ENCODE measurements around the gene CCL14.
"Not testable (repeated sequence)": the region's sequence is repeated elsewhere in the genome, so short reads cannot be mapped to it uniquely, and the experiment has no call there.

CCL14 gene

GRCh38 chr17:35984140-35984539, 2.4 kb downstream of the CCL14 start:
- DNase-seq: no peak

DNA sequence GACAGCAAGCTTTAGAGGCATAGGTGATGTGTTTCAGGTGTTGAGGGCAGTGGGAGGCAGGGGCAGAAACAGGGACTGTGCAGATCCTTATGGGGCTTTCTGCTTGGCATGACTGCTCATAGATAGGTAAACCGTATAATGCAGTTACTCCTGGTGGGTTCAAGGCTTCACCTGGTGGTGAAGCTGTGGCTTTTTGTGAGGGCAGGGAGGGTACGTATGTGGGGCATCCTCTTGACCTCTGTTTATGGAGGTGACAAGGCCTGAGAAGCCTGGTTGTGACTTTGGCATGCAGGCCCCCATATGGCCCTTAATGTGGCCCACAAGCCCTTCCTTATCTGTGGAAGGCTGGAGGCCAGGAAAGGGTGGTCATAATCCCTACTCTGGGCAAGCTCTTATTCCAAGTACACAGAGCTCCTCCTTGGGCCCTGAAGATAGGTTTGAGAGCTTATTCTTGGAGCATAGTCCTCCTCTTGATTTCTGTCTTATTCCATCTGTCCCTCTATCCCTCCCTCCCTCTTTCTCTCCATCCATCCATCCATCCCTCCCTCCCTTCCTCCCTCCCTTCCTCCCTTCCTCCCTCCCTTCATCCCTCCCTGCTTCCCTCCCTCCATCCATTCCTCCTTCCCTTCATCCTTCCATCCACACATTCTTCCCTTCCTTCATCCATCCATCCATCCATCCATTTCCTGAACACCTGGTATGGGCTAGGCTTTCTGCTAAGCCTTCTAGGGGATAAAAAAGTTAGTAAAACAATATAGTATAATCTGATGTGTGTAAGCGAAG, 3.9 kb downstream of the CCL14 start:
- DNase-seq: no peak

DNA sequence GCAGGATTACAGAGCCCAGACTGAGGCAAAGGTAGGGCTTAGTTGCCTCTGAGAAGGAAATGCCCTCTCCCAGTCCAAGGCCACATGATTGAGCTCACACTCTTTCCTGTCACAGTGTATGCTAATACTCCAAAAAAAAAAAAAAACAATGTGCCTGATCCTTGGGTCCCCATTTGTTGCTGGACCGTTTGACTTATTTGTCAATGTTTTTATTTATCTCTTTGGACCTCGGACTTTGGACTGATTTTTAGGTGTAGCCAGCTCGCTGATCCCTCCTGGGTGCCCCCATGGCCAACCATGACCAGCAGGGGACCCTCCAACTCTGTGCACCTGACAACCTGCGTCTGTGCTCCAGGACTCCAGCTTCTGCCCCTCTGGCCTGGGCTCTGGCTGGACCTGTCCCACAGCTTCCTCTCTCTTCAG, 4.6 kb downstream of the CCL14 start:
- no peak for DNase-seq

GRCh38 chr17:35981246-35981645, 5.3 kb downstream of the CCL14 start, which contains the start of gene CCL16:
Gene CCL16, minus strand, starts transcription at chr17:35981497. Its CDS starts 77 bp downstream, at chr17:35981420.
- no peak for DNase-seq

- DNase-seq: no peak
These were observed 8.2 kb downstream of the CCL14 start for GRCh38 chr17:35978346-35978745.

DNA sequence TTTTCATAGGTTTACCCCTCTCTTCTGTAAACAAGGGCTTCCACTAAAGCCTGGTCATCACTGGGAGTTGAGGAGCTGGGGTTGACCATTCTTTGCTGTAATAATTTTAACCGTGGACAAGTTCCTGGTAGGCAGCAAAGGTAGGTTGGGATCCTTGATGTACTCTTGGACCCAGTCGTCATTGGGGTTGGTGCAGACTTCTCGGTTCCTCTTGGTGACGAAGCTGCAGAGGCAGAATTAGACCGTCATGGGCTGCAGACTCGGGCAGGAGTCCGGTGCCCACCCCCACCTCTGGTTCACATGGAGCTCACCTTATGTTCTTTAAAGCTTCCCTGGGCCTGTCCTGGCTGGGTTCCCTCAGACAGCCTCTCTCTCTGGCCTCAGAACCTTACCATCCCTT, 9.0 kb downstream of the CCL14 start:
- DNase-seq: no peak

GRCh38 chr17:35973333-35974260, 12.9 kb downstream of the CCL14 start:
- no peak for DNase-seq

GRCh38 chr17:35972945-35973332, 13.6 kb downstream of the CCL14 start:
- DNase-seq: no peak

DNA sequence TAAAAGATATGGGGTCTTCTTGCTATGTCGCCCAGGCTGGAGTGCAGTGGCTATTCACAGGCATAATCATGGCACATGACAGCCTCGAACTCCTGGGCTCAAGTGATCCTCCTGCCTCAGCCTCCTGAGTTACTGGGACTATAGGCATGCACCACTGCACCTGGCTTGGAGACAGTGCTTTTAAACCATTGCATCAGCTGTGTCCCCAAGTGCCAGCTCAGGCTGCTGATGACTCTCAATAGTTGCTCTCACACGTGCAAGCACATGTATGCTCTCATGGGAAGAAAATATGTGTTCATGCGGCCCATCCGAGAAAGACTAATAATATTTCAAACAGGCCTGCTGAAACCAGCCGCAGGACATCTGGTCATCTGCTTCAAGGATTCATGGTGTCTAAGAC, 14.0 kb downstream of the CCL14 start:
- DNase-seq: no peak

DNA sequence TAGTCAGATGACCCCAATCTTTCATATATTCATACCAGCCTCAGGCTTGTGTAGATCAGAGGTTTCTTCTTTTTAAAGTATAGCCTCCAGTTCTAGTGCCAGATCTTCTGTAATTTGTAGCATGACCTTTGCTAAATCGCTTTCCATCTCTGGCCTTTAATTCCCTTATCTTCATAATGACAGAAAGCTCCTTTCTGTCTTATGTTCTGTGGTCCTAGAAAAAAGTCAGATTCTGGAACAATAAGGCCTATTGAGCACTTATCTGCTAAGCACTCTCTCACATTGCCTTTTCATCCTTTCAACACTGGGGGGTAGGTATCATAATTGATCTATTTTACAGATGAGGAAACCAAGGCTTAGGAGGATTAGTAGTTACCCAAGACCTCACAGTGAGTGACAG, 14.5 kb downstream of the CCL14 start:
- no peak for DNase-seq

DNA sequence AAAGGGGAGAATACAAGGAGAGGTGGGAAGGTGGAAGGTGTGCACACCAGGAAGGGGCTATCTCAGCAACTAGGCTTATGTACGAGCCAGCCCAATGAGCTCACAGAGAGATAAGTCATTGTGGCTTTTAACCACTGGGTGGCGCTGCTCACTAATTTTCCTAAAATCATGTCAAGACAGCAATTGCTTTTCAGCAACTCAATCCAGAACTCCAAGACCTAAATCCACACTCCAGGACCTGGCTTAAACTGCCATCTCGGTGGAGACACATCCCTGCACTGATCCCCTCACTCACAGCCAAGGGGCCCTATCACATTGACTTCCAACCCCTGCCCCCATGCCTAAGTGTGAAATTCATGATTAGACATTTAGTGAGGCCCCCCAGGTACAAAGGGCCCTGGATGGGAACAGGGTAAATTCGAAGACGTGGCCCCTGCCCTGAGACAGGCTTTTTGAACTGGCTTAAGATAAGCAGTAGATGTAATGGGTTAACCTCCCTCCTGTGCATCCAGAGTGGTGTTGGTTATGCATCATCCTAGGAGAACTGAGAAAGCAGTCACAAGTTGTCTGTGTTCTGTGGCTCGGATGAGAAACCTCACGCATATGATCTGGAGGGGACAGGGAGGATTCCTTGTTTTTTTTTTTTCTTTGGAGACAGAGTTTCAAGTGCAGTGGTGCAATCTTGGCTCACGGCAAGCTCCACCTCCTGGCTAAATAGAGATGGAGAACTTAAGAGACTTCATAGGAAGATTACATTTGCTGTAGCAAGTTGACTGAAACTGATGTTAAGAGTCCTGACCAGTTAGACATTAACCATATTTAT, 16.8 kb downstream of the CCL14 start:
- no peak for DNase-seq

- no peak for DNase-seq
These were observed 17.9 kb downstream of the CCL14 start for GRCh38 chr17:35968520-35969054.

GRCh38 chr17:35965272-35965671, 21.3 kb downstream of the CCL14 start:
- no peak for DNase-seq

DNA sequence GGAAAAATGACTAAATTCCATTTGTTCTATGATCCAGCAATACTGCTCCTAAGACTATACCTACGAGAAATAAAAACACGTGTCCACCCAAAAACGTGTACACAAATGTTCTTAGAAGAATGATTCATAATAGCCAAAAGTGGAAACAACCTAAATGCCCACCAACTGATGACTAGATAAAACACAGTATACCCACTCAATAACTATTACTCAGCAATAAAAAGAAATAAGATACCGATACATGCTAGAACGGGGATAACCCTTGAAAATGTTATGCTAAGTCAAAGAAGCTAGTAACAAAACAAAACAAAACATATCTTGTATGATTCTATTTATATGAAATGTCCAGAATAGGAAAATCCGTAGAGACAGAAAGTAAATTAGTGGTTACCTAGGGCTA, 22.9 kb downstream of the CCL14 start:
- no peak for DNase-seq

- DNase-seq: no peak
These were observed 32.8 kb downstream of the CCL14 start for GRCh38 chr17:35953720-35954119.

- no peak for DNase-seq
These were observed 37.1 kb downstream of the CCL14 start for GRCh38 chr17:35949401-35949800.

GRCh38 chr17:35948092-35948491, 38.4 kb downstream of the CCL14 start:
- no peak for DNase-seq

DNA sequence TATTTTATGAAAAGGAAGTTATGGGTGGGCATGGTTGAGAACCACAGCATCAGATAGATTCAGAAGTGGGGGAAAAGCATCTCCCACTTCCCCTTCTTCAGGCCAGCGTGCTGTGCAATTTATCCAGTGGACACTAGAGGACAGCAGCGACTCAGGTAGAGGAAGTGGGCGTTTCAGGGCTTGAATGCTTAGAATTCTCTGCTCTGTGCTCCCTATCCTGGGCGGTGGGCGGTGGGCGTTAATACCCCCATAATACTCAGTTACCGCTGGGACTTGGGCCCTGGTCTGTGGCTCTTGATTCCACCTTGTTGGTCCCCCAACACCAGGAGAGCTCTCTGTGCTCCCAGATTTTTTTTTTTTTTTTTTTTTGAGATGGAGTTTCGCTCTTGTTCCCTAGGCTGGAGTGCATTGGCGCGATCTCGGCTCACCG, 39.4 kb downstream of the CCL14 start:
- DNase-seq: no peak

- no peak for DNase-seq
These were observed 42.4 kb downstream of the CCL14 start for GRCh38 chr17:35944151-35944550.

DNA sequence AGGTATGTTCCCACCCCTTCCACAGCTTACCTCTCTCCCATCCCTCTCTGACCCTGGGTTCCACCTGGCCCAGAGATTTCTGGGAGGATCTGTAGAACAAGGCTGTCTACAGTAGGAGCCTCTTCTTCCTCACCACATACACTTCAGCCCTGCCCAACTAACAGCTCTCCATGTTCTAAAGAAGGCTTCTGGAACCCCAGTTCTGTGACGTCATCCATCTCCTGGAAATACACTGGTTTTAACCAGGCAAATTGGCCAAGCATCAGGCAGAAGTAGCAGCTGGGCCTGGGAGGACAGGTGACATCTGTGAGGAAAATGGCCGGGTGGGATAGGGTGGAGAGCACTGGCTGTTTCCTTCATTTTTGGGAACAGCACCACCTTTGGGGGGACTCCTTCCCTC, 43.0 kb downstream of the CCL14 start, which contains the start of gene LYZL6:
LYZL6 (minus strand) TSS at position 177 of the 400 bp plus-strand sequence. CDS start 4,357 bp downstream, outside the sequence.
- no peak for DNase-seq

- DNase-seq: no peak
These were observed 43.8 kb downstream of the CCL14 start for GRCh38 chr17:35942588-35943186.

DNA sequence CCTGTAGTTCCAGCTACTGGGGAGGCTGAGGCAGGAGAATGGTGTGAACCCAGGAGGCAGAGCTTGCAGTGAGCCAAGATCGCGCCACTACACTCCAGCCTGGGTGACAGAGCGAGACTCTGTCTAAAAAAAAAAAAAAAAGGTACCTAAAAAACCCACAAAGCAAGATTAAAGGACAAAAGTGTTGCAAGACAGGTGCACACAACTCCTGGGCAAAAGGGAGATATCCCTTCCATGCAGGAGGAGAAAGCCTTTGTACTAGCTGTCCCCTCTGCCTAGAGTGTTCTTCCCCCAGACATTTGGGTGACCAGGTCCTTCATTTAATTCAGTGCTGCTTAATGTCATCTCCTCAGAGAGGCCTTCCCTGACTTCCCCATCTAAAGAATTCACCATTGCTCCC, 48.0 kb downstream of the CCL14 start:
- DNase-seq: not testable (repeated sequence)
